Psoas muscle (tissue), 8 donors: ENCODE results near the gene SLC8A2. TPM values are rescaled to one million over a fixed set of nuclear protein-coding genes. Genes with fewer than 3 reads are reported as not detected.
A peak's percentile ranks its signal among the peaks of the same experiment; 100 is the strongest.

Experiments used
- ATAC-seq, 4 donors: fragments of 200-7000 bp; cut with Tn5 transposase; one replicate each; pipeline ENCODE4 v1.9.1; 2020; ENCODE audit warnings: moderate library complexity in 3 of 4, mild to moderate bottlenecking in 2 of 4
- DNase-seq, 2 donors: peaks; one replicate each; pipeline ENCODE4 v3.0.0-alpha.2; 2020
- H3K27ac ChIP-seq: fragments of 200-600 bp; one replicate; pipeline ENCODE4 v1.8.0; 2022
- H3K27me3 ChIP-seq, 3 donors: fragments of 200-600 bp in 1 of 3; one replicate each; pipeline versions ENCODE4 v1.6.1 to v1.8.0; 2013 to 2022; ENCODE audit warnings: low read length in 2 of 3, mild to moderate bottlenecking in 2 of 3, moderate library complexity in 1 of 3; ENCODE audit not compliant: insufficient read depth in 3 of 3
- H3K36me3 ChIP-seq, 2 donors: fragments of 200-600 bp in 1 of 2; one replicate each; pipeline versions ENCODE4 v1.6.1 to v1.8.0; 2013 to 2022; ENCODE audit warnings: low read depth in 1 of 2, mild to moderate bottlenecking in 1 of 2, moderate library complexity in 1 of 2; ENCODE audit not compliant: insufficient read depth in 1 of 2
- H3K4me1 ChIP-seq: fragments of 200-600 bp; one replicate; pipeline ENCODE4 v1.8.0; 2022
- H3K4me3 ChIP-seq: fragments of 200-600 bp; one replicate; pipeline ENCODE4 v1.8.0; 2022; ENCODE audit warnings: mild to moderate bottlenecking
- H3K9me3 ChIP-seq: fragments of 200-600 bp; one replicate; pipeline ENCODE4 v1.8.0; 2022
- CTCF ChIP-seq: fragments of 200-600 bp; IDR thresholded peaks from one replicate; pipeline ENCODE4 v1.8.0; 2022; ENCODE audit warnings: antibody characterized with exemption
- WGBS, 3 donors: extraction: QIAGEN DNeasy Blood & Tissue Kit; methylation state at CpG; one replicate each; pipeline versions ENCODE4 v1.1.6 to v1.1.7; 2013; 5-methylcytosine and 5-hydroxymethylcytosine counted together
- intact Hi-C, 2 donors: fragments of 100-400 bp; cut with DNase I; formaldehyde crosslinking; loops; one replicate each; pipeline versions ENCODE4 v1.11.0 to v1.14.2; 2022
- polyA plus RNA-seq, 3 donors: library from polyadenylated mRNA; stranded (reverse); fragments of 200-250 nt; gene quantifications; one replicate each; pipeline ENCODE4 v1.2.3, GENCODE V29; 2013
- total RNA-seq, 4 donors: library from RNA; stranded (reverse); fragmentation: NEBNext Ultra II Directional in 2 of 4; extraction: Animal tissue kit (Norgen Biotek cat#: 25700) in 2 of 4; gene quantifications; one replicate each; pipeline versions ENCODE4 v1.2.1 to v1.2.4, GENCODE V29; 2021 to 2023
- donor health status: healthy with polysubstance abuse.
- donor health status: DM: no; HTN: no; CAD: no; lungs with moderate emphysema.
- donor health status: Bipolar disorder and iron deficiency.
- donor health status: healthy.
- donor health status: DM: yes; HTN: yes; CAD: no.
- donor health status: DM: no; HTN: no; CAD: no.
- donor health status: DM: no; HTN: no; CAD: no.
- donor health status: DM: yes; HTN: yes; CAD: no.

SLC8A2 gene
- total and polyA plus RNA-seq, 7 donors = 0.12 to 0.54 (median 0.19) TPM; not detected in 1

- Histone ChIP-seq H3K36me3 (no peaks in the 10 kb centered on the region), H3K4me3 (no peak overlapping the region), H3K27ac (no peak overlapping the region), H3K27me3 (peaks cover 0 to 57% (median under 1%) of the 10 kb centered on the region in 3 donors), H3K4me1 (no peaks in the 10 kb centered on the region), H3K9me3 (no peaks in the 10 kb centered on the region)
- 28 to 31% (median 30%) methylated on average over 17 of the region's 17 CpGs for WGBS, 3 donors
- DNase-seq = peak; percentile 77 to 87
- TF ChIP-seq CTCF = peak; percentile 90
- peak; percentile 91 to 100 (median 99) for ATAC-seq
- intact Hi-C loops = loop anchor here (2.0 to 5.0 kb wide), 4 partner anchors 45 to 262 kb away; partner anchors contain the start of genes KPTN (in 1 of the 2) and NAPA (in 1 of the 2)
These were observed 34.8 kb downstream of the SLC8A2 start for GRCh38 chr19:47436712-47437401.

DNA sequence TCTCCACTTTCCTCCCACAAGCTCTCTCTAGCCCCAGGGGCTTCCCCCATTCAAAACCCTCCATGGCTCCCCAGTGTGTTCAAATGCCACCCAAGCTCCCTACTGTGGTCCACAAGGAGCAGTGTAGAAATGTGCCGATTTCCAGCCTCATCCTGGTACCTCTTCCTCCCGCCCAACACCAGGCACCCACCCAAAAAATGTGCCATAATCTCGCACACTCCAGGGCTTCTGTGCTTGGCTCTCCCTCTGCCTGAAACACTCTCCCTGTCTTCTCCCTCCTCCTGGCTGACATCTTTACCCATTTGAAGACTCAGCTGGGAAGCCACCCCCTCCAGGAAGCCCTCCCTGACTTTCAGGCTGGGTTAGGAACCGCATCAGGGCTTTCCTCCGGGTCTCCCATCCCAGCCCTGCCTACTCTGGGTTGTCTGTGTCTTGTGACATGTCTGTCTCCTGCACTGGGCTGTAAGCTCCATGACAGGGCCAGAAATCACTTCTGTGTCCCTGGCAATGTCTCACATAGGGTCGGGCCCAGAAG, 35.7 kb downstream of the SLC8A2 start:
- H3K27me3 ChIP-seq = peaks cover 0 to 60% (median 8%) of the 10 kb centered on the region in 3 donors
- no peak overlapping the region for H3K4me3 ChIP-seq
- intact Hi-C loops = loop anchor here (1.0 to 5.0 kb wide), 5 partner anchors 46 to 271 kb away; partner anchors contain the start of genes KPTN (in 1 of the 2) and NAPA (in 1 of the 2)
- H3K4me1 ChIP-seq = no peaks in the 10 kb centered on the region
- no peaks in the 10 kb centered on the region for H3K36me3 ChIP-seq
- no peak for TF ChIP-seq CTCF
- DNase-seq (no peak), ATAC-seq (peak in 1 of 4 donors; percentile 7)
- no peaks in the 10 kb centered on the region for H3K9me3 ChIP-seq
- no peak overlapping the region for H3K27ac ChIP-seq
- WGBS, 3 donors = 64 to 78% (median 74%) methylated on average over 6 of the region's 6 CpGs

- H3K4me3 ChIP-seq = no peak overlapping the region
- no peak for ATAC-seq
- no peaks in the 10 kb centered on the region for H3K9me3 ChIP-seq
- H3K27ac ChIP-seq = no peak overlapping the region
- 51 to 55% (median 53%) methylated on average over 14 to 16 of the region's 16 CpGs for whole genome bisulfite sequencing, 3 donors
- no peak for TF ChIP-seq CTCF
- peaks cover 0 to 64% (median 8%) of the 10 kb centered on the region in 3 donors for H3K27me3 ChIP-seq
- H3K4me1 ChIP-seq = peaks cover 3% of the 10 kb centered on the region
- DNase-seq = no peak
- intact Hi-C loops = loop anchor here in 1 of 2 donors (1.0 to 5.0 kb wide), 2 partner anchors 47 to 272 kb away; partner anchors contain the start of gene KPTN
- no peaks in the 10 kb centered on the region for H3K36me3 ChIP-seq
These were observed 36.5 kb downstream of the SLC8A2 start for GRCh38 chr19:47435196-47435595.

DNA sequence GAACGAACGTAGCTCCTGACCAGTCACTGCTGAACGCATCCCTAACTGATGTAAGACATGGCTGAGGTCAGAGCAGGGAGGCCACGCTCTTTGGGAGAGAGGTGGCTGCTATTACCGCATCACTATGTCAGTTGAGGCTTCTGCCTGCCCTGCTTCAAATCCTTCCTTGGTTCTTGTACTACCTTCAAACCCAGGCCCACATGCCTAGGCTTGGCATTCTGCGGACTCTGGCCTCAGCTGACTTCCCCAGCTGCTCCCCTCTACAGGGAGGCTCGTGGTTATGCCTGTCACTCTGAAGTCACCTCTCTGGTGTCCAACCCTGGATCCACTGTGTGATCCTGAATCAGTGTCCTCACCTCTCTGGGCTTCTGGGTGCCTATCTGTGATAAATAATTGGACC, 37.6 kb downstream of the SLC8A2 start:
- H3K27me3 ChIP-seq = peaks cover 0 to 73% (median 16%) of the 10 kb centered on the region in 3 donors
- intact Hi-C loops = no loop called here
- 67 to 76% (median 71%) methylated on average over 7 of the region's 7 CpGs for WGBS, 3 donors
- no peaks in the 10 kb centered on the region for H3K36me3 ChIP-seq
- no peak for TF ChIP-seq CTCF
- peaks cover 7% of the 10 kb centered on the region for H3K4me1 ChIP-seq
- H3K9me3 ChIP-seq = no peaks in the 10 kb centered on the region
- ATAC-seq (no peak), DNase-seq (peak in 1 of 2 donors; percentile 10)
- no peak overlapping the region for H3K4me3 ChIP-seq
- no peak overlapping the region for H3K27ac ChIP-seq
